Measurements from ENCODE around the gene TPSG1. TPM values are rescaled to one million over a fixed set of nuclear protein-coding genes. Genes with fewer than 3 reads are reported as not detected.

Gene TPSG1
- total and polyA plus RNA-seq, 2 experiments from 2014 or later = 0.81 TPM; not detected in 1

DNA sequence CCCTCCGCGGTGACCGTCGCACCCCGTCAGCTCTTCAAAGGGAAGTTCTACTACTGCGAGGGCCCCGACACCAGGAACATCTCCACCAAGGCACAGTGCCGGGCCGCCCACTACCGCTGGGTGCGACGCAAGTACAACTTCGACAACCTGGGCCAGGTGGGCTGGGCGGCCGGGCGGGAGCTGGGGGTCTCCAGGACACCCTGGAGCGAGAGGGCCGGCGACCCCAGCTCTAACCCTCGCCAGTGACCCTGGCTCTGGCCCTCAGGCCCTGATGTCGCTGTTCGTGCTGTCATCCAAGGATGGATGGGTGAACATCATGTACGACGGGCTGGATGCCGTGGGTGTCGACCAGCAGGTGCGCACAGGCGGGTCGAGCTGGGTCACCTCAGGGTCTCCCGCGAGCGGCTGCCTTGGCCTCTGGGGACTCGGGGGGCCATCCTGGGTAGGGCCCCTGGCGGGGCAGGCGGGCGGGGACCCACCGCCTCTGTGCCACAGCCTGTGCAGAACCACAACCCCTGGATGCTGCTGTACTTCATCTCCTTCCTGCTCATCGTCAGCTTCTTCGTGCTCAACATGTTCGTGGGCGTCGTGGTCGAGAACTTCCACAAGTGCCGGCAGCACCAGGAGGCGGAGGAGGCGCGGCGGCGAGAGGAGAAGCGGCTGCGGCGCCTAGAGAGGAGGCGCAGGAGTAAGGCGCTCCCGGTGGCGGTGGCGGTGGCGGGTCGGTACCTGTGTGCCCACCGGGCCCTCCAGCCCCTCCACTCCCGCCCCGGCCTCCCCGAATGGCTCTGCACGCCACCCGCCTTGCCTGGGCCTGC, 13.4 kb downstream of the TPSG1 start:
- no peaks in the 10 kb centered on the region for H3K9me2 ChIP-seq (ENCODE audit: insufficient read depth)
- no peaks in the 10 kb centered on the region for H3K27me3 ChIP-seq (ENCODE audit: insufficient read depth)
- H3K4me2 ChIP-seq = no peak overlapping the region
- H3K4me3 ChIP-seq = no peak overlapping the region
- no peak overlapping the region for H3K27ac Mint-ChIP-seq
- peaks cover 14% of the 10 kb centered on the region for H3K27me3 Mint-ChIP-seq (ENCODE audit: insufficient read depth, low read depth, poor library complexity)
- ATAC-seq = no peak
- H3K4me1 Mint-ChIP-seq = no peaks in the 10 kb centered on the region
- H3K36me3 ChIP-seq (ENCODE audit: insufficient read depth) = no peaks in the 10 kb centered on the region
- no peaks in the 10 kb centered on the region for H3K4me1 ChIP-seq (ENCODE audit: insufficient read depth)
- no peaks in the 10 kb centered on the region for H3K79me2 ChIP-seq (replicated peaks; ENCODE audit: insufficient read depth)
- H4K20me1 ChIP-seq (replicated peaks; ENCODE audit: insufficient read depth) = no peaks in the 10 kb centered on the region
- no peak overlapping the region for H3K4me3 Mint-ChIP-seq
- H2AFZ ChIP-seq = no peak overlapping the region
- no peak overlapping the region for H3K27ac ChIP-seq (ENCODE audit: low read depth)
- H3K36me3 Mint-ChIP-seq (ENCODE audit: low read depth) = 0 out of 3 replicates have a peak, but pooled peaks cover 3% of the 10 kb centered on the region
- H3K9me3 Mint-ChIP-seq = no peaks in the 10 kb centered on the region
- no peaks in the 10 kb centered on the region for H3F3A ChIP-seq (replicated peaks; ENCODE audit: low read depth)
- TF ChIP-seq, protein P1, sequence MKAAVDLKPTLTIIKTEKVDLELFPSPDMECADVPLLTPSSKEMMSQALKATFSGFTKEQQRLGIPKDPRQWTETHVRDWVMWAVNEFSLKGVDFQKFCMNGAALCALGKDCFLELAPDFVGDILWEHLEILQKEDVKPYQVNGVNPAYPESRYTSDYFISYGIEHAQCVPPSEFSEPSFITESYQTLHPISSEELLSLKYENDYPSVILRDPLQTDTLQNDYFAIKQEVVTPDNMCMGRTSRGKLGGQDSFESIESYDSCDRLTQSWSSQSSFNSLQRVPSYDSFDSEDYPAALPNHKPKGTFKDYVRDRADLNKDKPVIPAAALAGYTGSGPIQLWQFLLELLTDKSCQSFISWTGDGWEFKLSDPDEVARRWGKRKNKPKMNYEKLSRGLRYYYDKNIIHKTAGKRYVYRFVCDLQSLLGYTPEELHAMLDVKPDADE (IDR thresholded peaks at IDR 0.05) = no peak
- TF ChIP-seq, protein P2, sequence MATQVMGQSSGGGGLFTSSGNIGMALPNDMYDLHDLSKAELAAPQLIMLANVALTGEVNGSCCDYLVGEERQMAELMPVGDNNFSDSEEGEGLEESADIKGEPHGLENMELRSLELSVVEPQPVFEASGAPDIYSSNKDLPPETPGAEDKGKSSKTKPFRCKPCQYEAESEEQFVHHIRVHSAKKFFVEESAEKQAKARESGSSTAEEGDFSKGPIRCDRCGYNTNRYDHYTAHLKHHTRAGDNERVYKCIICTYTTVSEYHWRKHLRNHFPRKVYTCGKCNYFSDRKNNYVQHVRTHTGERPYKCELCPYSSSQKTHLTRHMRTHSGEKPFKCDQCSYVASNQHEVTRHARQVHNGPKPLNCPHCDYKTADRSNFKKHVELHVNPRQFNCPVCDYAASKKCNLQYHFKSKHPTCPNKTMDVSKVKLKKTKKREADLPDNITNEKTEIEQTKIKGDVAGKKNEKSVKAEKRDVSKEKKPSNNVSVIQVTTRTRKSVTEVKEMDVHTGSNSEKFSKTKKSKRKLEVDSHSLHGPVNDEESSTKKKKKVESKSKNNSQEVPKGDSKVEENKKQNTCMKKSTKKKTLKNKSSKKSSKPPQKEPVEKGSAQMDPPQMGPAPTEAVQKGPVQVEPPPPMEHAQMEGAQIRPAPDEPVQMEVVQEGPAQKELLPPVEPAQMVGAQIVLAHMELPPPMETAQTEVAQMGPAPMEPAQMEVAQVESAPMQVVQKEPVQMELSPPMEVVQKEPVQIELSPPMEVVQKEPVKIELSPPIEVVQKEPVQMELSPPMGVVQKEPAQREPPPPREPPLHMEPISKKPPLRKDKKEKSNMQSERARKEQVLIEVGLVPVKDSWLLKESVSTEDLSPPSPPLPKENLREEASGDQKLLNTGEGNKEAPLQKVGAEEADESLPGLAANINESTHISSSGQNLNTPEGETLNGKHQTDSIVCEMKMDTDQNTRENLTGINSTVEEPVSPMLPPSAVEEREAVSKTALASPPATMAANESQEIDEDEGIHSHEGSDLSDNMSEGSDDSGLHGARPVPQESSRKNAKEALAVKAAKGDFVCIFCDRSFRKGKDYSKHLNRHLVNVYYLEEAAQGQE (IDR thresholded peaks at IDR 0.05; ENCODE audit: unreplicated experiment) = no peak
- no peak for TF ChIP-seq ZNF331 (CRISPR knock-in tag; IDR thresholded peaks at IDR 0.05; ENCODE audit: low read depth)
- no peak for DNase-seq (ENCODE audit: low spot score)

DNA sequence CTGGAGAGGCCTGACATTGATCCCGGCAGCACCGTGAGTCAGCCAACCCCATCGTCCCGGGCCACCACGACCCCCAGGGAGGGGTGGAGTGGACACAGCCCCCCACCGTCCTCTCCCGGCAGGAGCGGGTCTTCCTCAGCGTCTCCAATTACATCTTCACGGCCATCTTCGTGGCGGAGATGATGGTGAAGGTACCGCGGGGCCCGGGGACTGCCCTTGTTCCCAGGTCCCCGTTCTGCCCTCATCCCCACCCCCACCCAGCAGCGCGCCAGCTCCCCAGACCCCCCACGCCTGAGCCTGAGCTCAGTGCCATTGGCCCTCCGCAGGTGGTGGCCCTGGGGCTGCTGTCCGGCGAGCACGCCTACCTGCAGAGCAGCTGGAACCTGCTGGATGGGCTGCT, 14.6 kb downstream of the TPSG1 start:
- Histone ChIP-seq H3K36me3 (ENCODE audit: insufficient read depth) (no peaks in the 10 kb centered on the region), H3K79me2 (replicated peaks; ENCODE audit: insufficient read depth) (no peaks in the 10 kb centered on the region), H3K27ac (ENCODE audit: low read depth) (no peak overlapping the region), H4K20me1 (replicated peaks; ENCODE audit: insufficient read depth) (no peaks in the 10 kb centered on the region), H3K4me3 (no peak overlapping the region), H3K27me3 (ENCODE audit: insufficient read depth) (no peaks in the 10 kb centered on the region), H3F3A (replicated peaks; ENCODE audit: low read depth) (no peaks in the 10 kb centered on the region), H2AFZ (no peak overlapping the region), H3K4me2 (no peak overlapping the region), H3K4me1 (ENCODE audit: insufficient read depth) (no peaks in the 10 kb centered on the region), H3K9me2 (ENCODE audit: insufficient read depth) (no peaks in the 10 kb centered on the region)
- DNase-seq (ENCODE audit: low spot score) = no peak
- H3K36me3 Mint-ChIP-seq (ENCODE audit: low read depth) = 0 out of 3 replicates have a peak, but pooled peaks cover 3% of the 10 kb centered on the region
- TF ChIP-seq, protein P3, sequence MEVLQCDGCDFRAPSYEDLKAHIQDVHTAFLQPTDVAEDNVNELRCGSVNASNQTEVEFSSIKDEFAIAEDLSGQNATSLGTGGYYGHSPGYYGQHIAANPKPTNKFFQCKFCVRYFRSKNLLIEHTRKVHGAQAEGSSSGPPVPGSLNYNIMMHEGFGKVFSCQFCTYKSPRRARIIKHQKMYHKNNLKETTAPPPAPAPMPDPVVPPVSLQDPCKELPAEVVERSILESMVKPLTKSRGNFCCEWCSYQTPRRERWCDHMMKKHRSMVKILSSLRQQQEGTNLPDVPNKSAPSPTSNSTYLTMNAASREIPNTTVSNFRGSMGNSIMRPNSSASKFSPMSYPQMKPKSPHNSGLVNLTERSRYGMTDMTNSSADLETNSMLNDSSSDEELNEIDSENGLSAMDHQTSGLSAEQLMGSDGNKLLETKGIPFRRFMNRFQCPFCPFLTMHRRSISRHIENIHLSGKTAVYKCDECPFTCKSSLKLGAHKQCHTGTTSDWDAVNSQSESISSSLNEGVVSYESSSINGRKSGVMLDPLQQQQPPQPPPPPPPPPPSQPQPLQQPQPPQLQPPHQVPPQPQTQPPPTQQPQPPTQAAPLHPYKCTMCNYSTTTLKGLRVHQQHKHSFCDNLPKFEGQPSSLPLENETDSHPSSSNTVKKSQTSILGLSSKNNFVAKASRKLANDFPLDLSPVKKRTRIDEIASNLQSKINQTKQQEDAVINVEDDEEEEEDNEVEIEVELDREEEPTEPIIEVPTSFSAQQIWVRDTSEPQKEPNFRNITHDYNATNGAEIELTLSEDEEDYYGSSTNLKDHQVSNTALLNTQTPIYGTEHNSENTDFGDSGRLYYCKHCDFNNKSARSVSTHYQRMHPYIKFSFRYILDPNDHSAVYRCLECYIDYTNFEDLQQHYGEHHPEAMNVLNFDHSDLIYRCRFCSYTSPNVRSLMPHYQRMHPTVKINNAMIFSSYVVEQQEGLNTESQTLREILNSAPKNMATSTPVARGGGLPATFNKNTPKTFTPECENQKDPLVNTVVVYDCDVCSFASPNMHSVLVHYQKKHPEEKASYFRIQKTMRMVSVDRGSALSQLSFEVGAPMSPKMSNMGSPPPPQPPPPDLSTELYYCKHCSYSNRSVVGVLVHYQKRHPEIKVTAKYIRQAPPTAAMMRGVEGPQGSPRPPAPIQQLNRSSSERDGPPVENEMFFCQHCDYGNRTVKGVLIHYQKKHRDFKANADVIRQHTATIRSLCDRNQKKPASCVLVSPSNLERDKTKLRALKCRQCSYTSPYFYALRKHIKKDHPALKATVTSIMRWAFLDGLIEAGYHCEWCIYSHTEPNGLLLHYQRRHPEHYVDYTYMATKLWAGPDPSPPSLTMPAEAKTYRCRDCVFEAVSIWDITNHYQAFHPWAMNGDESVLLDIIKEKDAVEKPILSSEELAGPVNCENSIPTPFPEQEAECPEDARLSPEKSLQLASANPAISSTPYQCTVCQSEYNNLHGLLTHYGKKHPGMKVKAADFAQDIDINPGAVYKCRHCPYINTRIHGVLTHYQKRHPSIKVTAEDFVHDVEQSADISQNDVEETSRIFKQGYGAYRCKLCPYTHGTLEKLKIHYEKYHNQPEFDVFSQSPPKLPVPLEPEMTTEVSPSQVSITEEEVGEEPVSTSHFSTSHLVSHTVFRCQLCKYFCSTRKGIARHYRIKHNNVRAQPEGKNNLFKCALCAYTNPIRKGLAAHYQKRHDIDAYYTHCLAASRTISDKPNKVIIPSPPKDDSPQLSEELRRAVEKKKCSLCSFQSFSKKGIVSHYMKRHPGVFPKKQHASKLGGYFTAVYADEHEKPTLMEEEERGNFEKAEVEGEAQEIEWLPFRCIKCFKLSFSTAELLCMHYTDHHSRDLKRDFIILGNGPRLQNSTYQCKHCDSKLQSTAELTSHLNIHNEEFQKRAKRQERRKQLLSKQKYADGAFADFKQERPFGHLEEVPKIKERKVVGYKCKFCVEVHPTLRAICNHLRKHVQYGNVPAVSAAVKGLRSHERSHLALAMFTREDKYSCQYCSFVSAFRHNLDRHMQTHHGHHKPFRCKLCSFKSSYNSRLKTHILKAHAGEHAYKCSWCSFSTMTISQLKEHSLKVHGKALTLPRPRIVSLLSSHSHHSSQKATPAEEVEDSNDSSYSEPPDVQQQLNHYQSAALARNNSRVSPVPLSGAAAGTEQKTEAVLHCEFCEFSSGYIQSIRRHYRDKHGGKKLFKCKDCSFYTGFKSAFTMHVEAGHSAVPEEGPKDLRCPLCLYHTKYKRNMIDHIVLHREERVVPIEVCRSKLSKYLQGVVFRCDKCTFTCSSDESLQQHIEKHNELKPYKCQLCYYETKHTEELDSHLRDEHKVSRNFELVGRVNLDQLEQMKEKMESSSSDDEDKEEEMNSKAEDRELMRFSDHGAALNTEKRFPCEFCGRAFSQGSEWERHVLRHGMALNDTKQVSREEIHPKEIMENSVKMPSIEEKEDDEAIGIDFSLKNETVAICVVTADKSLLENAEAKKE (CRISPR knock-in tag; IDR thresholded peaks at IDR 0.05) = no peak
- ATAC-seq = no peak
- no peaks in the 10 kb centered on the region for H3K4me1 Mint-ChIP-seq
- H3K27ac Mint-ChIP-seq = no peak overlapping the region
- H3K9me3 Mint-ChIP-seq = no peaks in the 10 kb centered on the region
- H3K4me3 Mint-ChIP-seq = no peak overlapping the region
- peaks cover 12% of the 10 kb centered on the region for H3K27me3 Mint-ChIP-seq (ENCODE audit: insufficient read depth, low read depth, poor library complexity)

Data from GM23338 (cell line).